HG03139 (cell line): ENCODE data around the gene CSH2.
A peak's percentile ranks its signal among the peaks of the same experiment; 100 is the strongest.
"Not testable (repeated sequence)": the region's sequence is repeated elsewhere in the genome, so short reads cannot be mapped to it uniquely, and the experiment has no call there.

ENCODE experiments used
- ATAC-seq: cut with Tn5 transposase; IDR thresholded peaks from one replicate; pipeline ENCODE4 v1.9.1; 2021; ENCODE audit not compliant: unreplicated experiment

Gene CSH2

DNA sequence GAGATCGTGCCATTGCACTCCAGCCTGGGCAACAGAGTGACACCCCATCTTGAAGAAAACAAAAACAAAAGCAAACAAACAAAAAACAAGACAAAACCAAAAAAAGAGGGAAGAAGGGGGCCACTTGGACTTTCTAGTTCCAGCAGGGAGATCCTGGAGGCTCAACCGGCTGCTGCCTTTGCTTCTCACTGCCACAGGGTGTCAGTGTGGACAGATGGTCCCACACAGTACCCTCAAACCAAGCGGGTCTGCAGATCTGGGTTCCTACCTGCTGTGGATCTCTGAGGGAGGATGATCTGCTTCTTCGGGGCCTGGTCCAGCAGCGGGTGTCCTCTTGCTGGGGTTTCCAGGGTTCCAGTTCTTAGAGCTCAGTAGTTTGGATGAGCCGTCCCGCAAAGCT is 6.9 kb downstream of the CSH2 start:
- not testable (repeated sequence) for ATAC-seq

- ATAC-seq, result no peak
Measured at GRCh38 chr17:63859257-63859656, 14.2 kb downstream of the CSH2 start.

DNA sequence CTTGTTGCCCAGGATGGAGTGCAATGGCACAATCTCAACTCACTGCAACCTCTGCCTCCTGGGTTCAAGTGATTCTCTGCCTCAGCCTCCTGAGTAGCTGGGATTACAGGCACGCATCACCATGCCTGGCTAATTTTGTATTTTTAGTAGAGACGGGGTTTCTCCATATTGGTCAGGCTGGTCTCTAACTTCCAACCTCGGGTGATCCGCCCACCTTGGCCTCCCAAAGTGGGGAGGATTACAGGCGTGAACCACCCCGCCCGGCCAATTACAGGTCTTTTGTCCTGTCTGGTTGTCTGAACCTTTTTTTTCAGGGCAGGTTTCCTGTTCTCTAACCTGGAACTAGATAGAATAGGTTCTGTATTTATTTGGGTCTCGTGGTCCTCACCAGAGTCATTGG is 17.1 kb downstream of the CSH2 start:
- ATAC-seq, result not testable (repeated sequence)

GRCh38 chr17:63855185-63855584 is 18.3 kb downstream of the CSH2 start:
- ATAC-seq, result no peak

GRCh38 chr17:63854709-63855108 is 18.8 kb downstream of the CSH2 start:
- no peak for ATAC-seq

GRCh38 chr17:63853260-63853659 is 20.2 kb downstream of the CSH2 start:
- ATAC-seq, result no peak

- ATAC-seq, result no peak
Measured at GRCh38 chr17:63850401-63850800, 23.1 kb downstream of the CSH2 start.

- peak; percentile 85 for ATAC-seq
Measured at GRCh38 chr17:63848834-63849689, 24.4 kb downstream of the CSH2 start.

DNA sequence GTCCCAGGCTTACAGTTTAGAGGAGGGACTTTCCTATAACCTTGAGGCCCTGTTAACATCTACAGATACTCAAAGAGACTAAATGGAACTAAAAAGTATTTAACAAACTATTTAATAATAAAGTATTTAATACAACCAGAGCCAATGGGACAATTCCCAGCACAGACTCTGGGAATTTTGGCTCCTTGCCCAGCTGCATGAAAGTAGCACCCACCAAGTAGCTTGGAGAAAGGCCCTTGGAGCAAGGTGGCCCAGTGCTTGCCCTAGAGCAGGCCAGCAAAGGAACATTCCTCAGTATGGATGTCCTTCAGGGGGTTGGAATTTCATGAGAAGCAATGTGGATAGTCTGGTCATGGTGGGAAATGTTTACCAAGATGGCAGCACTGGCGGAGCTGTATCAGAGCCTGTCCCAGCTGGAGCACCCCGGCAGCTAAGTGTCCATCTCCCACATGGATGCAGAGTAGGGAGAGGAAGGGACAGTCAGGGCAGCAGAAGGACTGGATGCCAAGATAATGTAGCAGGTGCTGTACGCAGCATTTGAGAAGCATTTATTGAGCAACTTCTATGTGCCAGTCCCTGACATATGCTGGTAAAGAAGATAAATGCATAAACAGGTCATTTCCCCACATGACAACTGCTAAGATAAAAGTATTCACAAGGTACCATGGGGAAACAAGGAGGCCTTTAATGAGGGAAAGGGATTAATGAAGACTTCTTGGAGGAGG is 25.8 kb downstream of the CSH2 start:
- no peak for ATAC-seq

DNA sequence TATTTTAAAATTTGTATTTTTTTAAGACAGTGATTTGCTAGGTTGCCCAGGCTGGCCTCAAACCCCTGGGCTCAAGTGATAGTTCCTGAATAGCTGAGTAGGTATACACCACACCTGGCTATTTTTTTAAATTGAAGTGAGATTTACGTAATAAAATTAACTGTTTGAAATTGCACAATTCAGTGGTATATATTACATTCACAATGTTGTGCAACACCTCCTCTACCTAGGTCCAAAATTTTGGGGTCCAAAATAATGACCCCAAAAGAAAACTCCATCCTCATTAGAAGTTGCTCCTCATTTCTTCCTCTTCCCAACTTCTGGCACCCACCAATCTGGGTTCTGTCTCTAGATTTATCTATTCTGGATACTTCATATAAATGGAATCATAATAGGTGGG is 28.0 kb downstream of the CSH2 start:
- no peak for ATAC-seq

GRCh38 chr17:63843910-63844677 is 29.4 kb downstream of the CSH2 start:
- no peak for ATAC-seq

DNA sequence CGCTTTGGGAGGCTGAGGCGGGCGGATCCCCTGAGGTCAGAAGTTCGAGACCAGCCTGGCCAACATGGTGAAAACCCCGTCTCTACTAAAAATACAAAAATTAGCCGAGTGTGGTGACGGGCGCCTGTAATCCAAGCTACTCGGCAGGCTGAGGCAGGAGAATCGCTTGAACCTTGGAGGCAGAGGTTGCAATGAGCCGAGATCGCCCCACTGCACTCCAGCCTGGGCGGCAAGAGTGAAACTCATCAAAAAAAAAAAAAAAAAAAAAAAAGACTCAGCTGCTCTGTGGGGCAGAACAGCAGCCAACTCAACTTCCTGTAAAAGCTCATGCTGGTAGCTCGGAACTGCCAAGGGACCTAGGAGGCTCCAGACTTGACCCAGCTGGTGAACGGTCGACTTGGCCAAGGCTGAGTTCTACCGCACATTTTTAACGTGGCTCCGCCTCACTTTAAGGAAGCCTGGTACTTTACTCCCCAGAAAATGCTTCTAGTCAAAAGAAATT is 30.0 kb downstream of the CSH2 start:
- not testable (repeated sequence) for ATAC-seq

DNA sequence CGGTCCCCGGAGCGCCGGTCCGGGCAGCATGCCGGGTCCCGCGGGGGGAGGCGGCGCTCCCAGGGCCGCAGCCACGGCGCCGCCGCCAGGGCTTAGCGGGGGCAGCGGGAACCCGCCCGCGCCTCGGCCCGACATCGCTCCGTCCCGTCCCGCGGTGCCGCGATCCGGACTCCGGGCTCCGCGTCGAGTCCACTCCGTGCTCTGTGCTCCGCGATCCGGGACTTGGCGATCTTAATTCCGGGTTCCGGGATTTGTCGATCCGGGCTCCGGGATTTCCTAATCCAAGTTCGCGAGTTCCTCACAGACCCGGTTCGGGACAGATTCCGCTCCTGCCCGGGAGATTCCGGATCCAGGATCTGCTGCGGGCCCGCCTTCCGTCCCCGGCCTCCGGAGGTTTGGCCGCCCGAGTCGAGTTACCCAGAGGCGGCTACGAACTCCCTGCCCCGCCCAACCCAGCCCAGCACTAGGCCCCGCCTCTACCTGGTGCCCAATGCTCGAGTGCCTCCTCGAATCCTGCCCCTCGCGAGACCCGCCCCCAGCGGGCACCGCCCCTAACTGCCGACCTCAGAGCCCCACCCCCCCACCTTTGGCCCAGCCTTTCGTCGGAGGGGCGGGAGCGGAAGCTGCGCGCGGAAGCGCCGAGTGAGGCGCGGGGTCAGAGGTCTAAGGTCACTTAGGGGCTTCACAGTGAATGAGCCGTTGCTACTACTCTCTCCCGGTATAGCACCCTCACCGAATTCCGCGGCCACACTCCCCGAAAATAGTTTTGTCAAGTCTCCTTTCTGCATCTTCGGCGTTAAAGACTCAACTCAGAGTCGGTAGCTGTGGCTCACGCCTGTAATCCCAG is 30.7 kb downstream of the CSH2 start, which contains the start of gene SMARCD2:
SMARCD2 (minus strand) TSS at position 146 of the 847 bp plus-strand sequence; CDS start at position 135, 11 bp downstream.
- ATAC-seq, result peak; percentile 73

DNA sequence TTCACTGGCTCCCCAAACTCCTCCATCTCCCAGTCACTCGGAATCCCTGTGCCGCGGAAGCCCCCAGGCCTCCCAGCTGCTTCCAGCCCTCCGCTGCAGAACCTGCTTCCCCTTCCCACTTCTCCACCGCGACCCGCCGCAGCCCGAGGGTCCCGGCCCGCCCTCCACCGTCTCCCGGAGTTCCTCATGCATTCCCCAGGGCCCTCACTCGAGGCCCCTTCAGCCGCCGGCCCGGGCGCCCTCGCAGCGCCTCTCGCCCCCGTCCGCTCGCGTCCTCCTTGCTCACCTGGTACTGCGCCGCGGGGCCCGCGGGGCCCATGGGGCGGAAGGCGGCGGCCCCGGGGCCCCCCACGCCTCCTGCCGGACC is 31.3 kb downstream of the CSH2 start:
- peak; percentile 18 for ATAC-seq

DNA sequence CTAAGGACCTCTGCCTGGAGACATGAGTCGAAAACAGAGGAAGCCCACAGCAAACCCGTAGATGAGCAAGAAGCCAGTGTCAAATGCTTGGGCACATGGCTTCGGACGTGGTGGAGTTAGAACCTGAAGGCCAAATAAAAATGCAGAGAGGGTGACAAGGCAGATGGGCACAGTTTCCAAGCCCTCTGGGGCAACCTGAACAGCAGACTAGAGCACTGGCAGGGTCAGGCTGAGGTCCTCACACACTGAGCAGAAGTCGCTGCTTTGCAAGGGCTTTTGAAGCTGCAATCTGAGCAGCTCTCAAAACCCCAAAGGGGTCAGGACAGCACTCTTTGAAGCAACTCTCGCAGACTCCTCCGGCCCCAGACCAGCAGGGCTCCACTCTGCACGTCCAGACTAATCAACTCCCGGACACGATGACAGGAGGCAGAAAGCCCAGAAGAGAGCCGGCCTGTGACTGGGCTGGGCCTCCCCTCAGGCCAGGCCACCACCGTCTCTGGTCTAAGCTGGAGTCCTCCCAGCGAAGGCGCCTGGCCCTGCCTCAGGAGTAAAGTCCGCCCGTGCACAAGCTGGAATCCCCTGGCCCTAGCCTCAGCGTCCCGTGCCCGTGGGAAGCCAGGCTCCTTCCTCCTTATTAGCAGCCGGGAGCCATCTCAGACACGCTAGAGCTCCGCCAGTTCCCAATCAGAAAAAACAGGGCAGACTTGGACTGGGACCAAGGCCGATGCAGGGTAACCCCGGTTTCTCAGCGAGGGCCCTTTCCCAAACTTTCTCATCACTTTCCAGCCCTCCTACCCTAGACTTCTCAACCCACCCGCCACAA is 31.9 kb downstream of the CSH2 start:
- ATAC-seq, result no peak

DNA sequence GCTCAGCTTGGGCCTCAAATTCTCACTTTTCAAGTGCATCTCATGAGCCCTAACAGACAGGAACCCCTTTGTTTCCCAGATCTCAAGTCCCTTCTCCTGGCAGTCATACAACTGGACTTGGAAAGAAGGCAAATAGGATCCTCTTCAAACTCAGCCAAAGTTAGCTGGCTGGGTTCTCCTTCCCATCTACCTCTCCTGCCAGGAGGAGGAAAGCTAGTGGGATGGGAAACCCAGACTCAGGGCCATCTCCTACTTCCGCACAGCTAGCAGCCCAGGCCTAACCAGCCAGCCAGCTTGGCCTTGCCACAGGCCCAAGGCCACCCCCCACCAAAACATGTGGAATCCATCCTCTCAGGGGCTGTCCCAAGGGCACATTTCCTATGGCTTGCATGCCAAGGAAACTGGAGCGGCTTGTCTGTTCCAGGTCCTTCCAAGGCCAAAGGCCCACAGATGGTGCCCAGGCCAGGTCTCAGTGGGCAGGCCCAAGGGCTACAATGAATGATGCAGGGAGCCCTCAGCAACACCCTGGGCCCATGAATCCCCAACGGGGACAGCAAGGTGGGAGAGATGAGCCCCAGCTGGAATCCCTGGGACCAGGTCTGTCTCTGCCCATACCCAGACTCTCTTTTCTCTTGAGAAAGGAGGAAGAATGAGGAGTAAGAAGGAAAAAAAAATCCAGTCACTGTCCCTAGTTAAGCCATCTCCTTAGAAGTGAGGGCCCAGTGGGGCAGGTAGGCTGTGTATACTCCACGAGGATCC is 32.7 kb downstream of the CSH2 start:
- ATAC-seq, result no peak

- ATAC-seq, result no peak
Measured at GRCh38 chr17:63838631-63839171, 34.8 kb downstream of the CSH2 start.

GRCh38 chr17:63837962-63838600 is 35.4 kb downstream of the CSH2 start:
- no peak for ATAC-seq
